HG03103 (cell line): ENCODE results near the gene S100Z.
"Not testable (repeated sequence)": the region's sequence is repeated elsewhere in the genome, so short reads cannot be mapped to it uniquely, and the experiment has no call there.

Source experiments
- ATAC-seq: cut with Tn5 transposase; IDR thresholded peaks from one replicate; pipeline ENCODE4 v1.9.1; 2021; ENCODE audit warnings: low read depth; ENCODE audit not compliant: unreplicated experiment

Gene S100Z

GRCh38 chr5:76867827-76868693 is 18.2 kb downstream of the S100Z start:
- ATAC-seq: no peak

GRCh38 chr5:76870046-76870445 is 20.2 kb downstream of the S100Z start:
- no peak for ATAC-seq

- no peak for ATAC-seq
These were observed 24.3 kb downstream of the S100Z start for GRCh38 chr5:76874088-76874581.

- no peak for ATAC-seq
These were observed 39.0 kb downstream of the S100Z start for GRCh38 chr5:76888733-76889300.

GRCh38 chr5:76893294-76893693 is 43.5 kb downstream of the S100Z start:
- no peak for ATAC-seq

- no peak for ATAC-seq
These were observed 46.4 kb downstream of the S100Z start for GRCh38 chr5:76896196-76896595.

- ATAC-seq: no peak
These were observed 51.7 kb downstream of the S100Z start for GRCh38 chr5:76901522-76901921.

GRCh38 chr5:76908166-76908565 is 58.4 kb downstream of the S100Z start:
- ATAC-seq: no peak

GRCh38 chr5:76910344-76910933 is 60.6 kb downstream of the S100Z start:
- ATAC-seq: not testable (repeated sequence)

- ATAC-seq: not testable (repeated sequence)
These were observed 64.9 kb downstream of the S100Z start for GRCh38 chr5:76914671-76915070.

GRCh38 chr5:76918539-76918938 is 68.7 kb downstream of the S100Z start:
- no peak for ATAC-seq

- no peak for ATAC-seq
These were observed 70.7 kb downstream of the S100Z start for GRCh38 chr5:76920491-76920890.

GRCh38 chr5:76926329-76927105 is 76.7 kb downstream of the S100Z start:
- ATAC-seq: no peak

GRCh38 chr5:76927961-76928360 is 78.1 kb downstream of the S100Z start:
- ATAC-seq: no peak

GRCh38 chr5:76930083-76930482 is 80.3 kb downstream of the S100Z start:
- ATAC-seq: no peak

- no peak for ATAC-seq
These were observed 88.4 kb downstream of the S100Z start for GRCh38 chr5:76938177-76938576.

- ATAC-seq: no peak
These were observed 91.2 kb downstream of the S100Z start for GRCh38 chr5:76941000-76941399.

- no peak for ATAC-seq
These were observed 91.6 kb downstream of the S100Z start for GRCh38 chr5:76941442-76941841.

GRCh38 chr5:76942581-76942980 is 92.8 kb downstream of the S100Z start:
- no peak for ATAC-seq

GRCh38 chr5:76943006-76943405 is 93.2 kb downstream of the S100Z start:
- no peak for ATAC-seq

- no peak for ATAC-seq
These were observed 94.8 kb downstream of the S100Z start for GRCh38 chr5:76944638-76945037.
